IMR-90 (cell line): ENCODE results near the gene CIT. TPM values are rescaled to one million over a fixed set of nuclear protein-coding genes. Genes with fewer than 3 reads are reported as not detected.

Source experiments
- ATAC-seq: fragments of 200-7000 bp; cut with Tn5 transposase; 2 replicates; pipeline ENCODE4 v1.9.1; 2020; ENCODE audit warnings: low read depth, mild to moderate bottlenecking, moderate library complexity
- BruUV-seq: library from RNA; stranded (reverse); fragments of 400-500 nt; replicated peaks from 2 replicates; lab custom pipeline; 2021; lab: Mats Ljungman, UMichigan
- CTCF ChIA-PET: fragments of 300-600 bp; formaldehyde crosslinking; extraction: SDS; loops from one replicate; lab custom pipeline; 2021; ENCODE audit warnings: antibody characterized with exemption; lab: Yijun Ruan, JAX
- POLR2A ChIA-PET: fragments of 300-600 bp; sonication (Branson Sonifier 250); formaldehyde crosslinking; loops from one replicate; lab custom pipeline; 2022; ENCODE audit warnings: antibody characterized with exemption; ENCODE audit not compliant: unreplicated experiment; lab: Charles Lee
- DNase-seq: peaks from one replicate; pipeline ENCODE4 v3.0.0; 2013
- H2AFZ ChIP-seq: replicated peaks from 2 replicates; pipeline ENCODE3; 2013; ENCODE audit warnings: low read length, mild to moderate bottlenecking; ENCODE audit not compliant: poor library complexity
- H2AK5ac ChIP-seq: 2 replicates; pipeline ENCODE4 v1.6.1; 2013; ENCODE audit warnings: low read depth, low read length, inconsistent platforms
- H2AK9ac ChIP-seq: replicated peaks from 2 replicates; pipeline ENCODE3; 2013; ENCODE audit warnings: mild to moderate bottlenecking, low read depth, low read length, moderate library complexity; ENCODE audit not compliant: poor library complexity
- H2BK120ac ChIP-seq: 2 replicates; pipeline ENCODE4 v1.6.1; 2013; ENCODE audit warnings: low read depth, low read length, inconsistent platforms
- H2BK15ac ChIP-seq: 3 replicates; pipeline ENCODE4 v1.6.1; 2013; ENCODE audit warnings: low read depth, low read length, inconsistent platforms
- H2BK20ac ChIP-seq: 2 replicates; pipeline ENCODE4 v1.6.1; 2013; ENCODE audit warnings: low read depth, mild to moderate bottlenecking, inconsistent platforms, low read length, moderate library complexity
- H2BK5ac ChIP-seq: 2 replicates; pipeline ENCODE4 v1.6.1; 2013; ENCODE audit warnings: mild to moderate bottlenecking, low read depth, low read length, inconsistent platforms; ENCODE audit not compliant: poor library complexity, severe bottlenecking
- H3K14ac ChIP-seq: replicated peaks from 2 replicates; pipeline ENCODE4 v1.6.1; 2013; ENCODE audit warnings: low read depth, low read length, inconsistent platforms
- H3K18ac ChIP-seq: 2 replicates; pipeline ENCODE4 v1.6.1; 2013; ENCODE audit warnings: low read depth, low read length, control low read depth
- H3K23ac ChIP-seq: 2 replicates; pipeline ENCODE4 v1.6.1; 2013; ENCODE audit warnings: low read depth, low read length, inconsistent platforms
- H3K27ac ChIP-seq: 2 replicates; pipeline ENCODE4 v1.5.1; 2013; ENCODE audit warnings: mild to moderate bottlenecking, control low read depth, low read length; ENCODE audit not compliant: insufficient read depth
- H3K27me3 ChIP-seq: 2 replicates; pipeline ENCODE4 v1.6.1; 2013; ENCODE audit warnings: low read length; ENCODE audit not compliant: control insufficient read depth, insufficient read depth
- H3K36me3 ChIP-seq: 2 replicates; pipeline ENCODE4 v1.6.1; 2013; ENCODE audit warnings: low read length, mixed read lengths; ENCODE audit not compliant: control insufficient read depth, insufficient read depth
- H3K4ac ChIP-seq: 2 replicates; pipeline ENCODE4 v1.6.1; 2013; ENCODE audit warnings: low read depth, low read length, inconsistent platforms
- H3K4me1 ChIP-seq: 2 replicates; pipeline ENCODE4 v1.6.1; 2013; ENCODE audit warnings: low read length, mixed read lengths; ENCODE audit not compliant: control insufficient read depth, insufficient read depth
- H3K4me2 ChIP-seq: 2 replicates; pipeline ENCODE4 v1.6.1; 2013; ENCODE audit warnings: low read depth, mild to moderate bottlenecking, control low read depth, low read length, moderate library complexity
- H3K4me3 ChIP-seq: 2 replicates; pipeline ENCODE4 v1.5.1; 2013; ENCODE audit warnings: low read depth, mild to moderate bottlenecking, control low read depth, low read length, moderate library complexity; ENCODE audit not compliant: insufficient read depth
- H3K56ac ChIP-seq: 2 replicates; pipeline ENCODE4 v1.6.1; 2013; ENCODE audit warnings: low read length, inconsistent platforms; ENCODE audit not compliant: insufficient read depth; ENCODE audit errors: extremely low read depth
- H3K79me1 ChIP-seq, 2 experiments: 2 replicates each; pipeline ENCODE4 v1.6.1; 2013; ENCODE audit warnings: low read length in 2 of 2, inconsistent platforms in 1 of 2, low read depth in 1 of 2
- H3K9ac ChIP-seq: 2 replicates; pipeline ENCODE4 v1.6.1; 2013; ENCODE audit warnings: low read depth, low read length, control low read depth
- H3K9me1 ChIP-seq: 2 replicates; pipeline ENCODE4 v1.6.1; 2013; ENCODE audit warnings: low read length, inconsistent platforms; ENCODE audit not compliant: insufficient read depth
- H3K9me3 ChIP-seq: 2 replicates; pipeline ENCODE4 v1.6.1; 2013; ENCODE audit warnings: low read length; ENCODE audit not compliant: control insufficient read depth, insufficient read depth
- H4K20me1 ChIP-seq: 2 replicates; pipeline ENCODE4 v1.6.1; 2013; ENCODE audit warnings: low read length, inconsistent platforms; ENCODE audit not compliant: insufficient read depth
- H4K5ac ChIP-seq: 2 replicates; pipeline ENCODE4 v1.6.1; 2013; ENCODE audit warnings: mild to moderate bottlenecking, low read depth, low read length, control low read depth
- H4K8ac ChIP-seq, 2 experiments: 2 replicates each; pipeline ENCODE4 v1.6.1; 2013; ENCODE audit warnings: low read depth in 2 of 2, low read length in 2 of 2, control low read depth in 1 of 2, inconsistent platforms in 1 of 2
- H4K91ac ChIP-seq: 2 replicates; pipeline ENCODE4 v1.6.1; 2013; ENCODE audit warnings: low read depth, low read length, inconsistent platforms; ENCODE audit not compliant: insufficient read depth
- BHLHE40 ChIP-seq: fragments of 150-350 bp; IDR thresholded peaks from 2 replicates; pipeline ENCODE4 v1.6.1; 2016; ENCODE audit warnings: mild to moderate bottlenecking, low read depth, low read length
- CEBPB ChIP-seq: IDR thresholded peaks from 2 replicates; pipeline ENCODE4 v1.6.1; 2012; ENCODE audit warnings: low read depth, low read length, improper control_type of control experiment
- CHD1 ChIP-seq: IDR thresholded peaks from 2 replicates; pipeline ENCODE4 v1.6.1; 2012; ENCODE audit warnings: low read depth, low read length, improper control_type of control experiment
- FOS ChIP-seq: fragments of 150-350 bp; IDR thresholded peaks from 2 replicates; pipeline ENCODE4 v1.6.1; 2016; ENCODE audit warnings: low read depth, low read length
- MAFK ChIP-seq: IDR thresholded peaks from 2 replicates; pipeline ENCODE4 v1.6.1; 2012; ENCODE audit warnings: low read depth, low read length, improper control_type of control experiment
- MAZ ChIP-seq: IDR thresholded peaks from 2 replicates; pipeline ENCODE4 v1.6.1; 2012; ENCODE audit warnings: low read depth, mild to moderate bottlenecking, low read length, improper control_type of control experiment, moderate library complexity, borderline replicate concordance
- MXI1 ChIP-seq: IDR thresholded peaks from 2 replicates; pipeline ENCODE4 v1.6.1; 2012; ENCODE audit warnings: low read depth, mild to moderate bottlenecking, low read length, moderate library complexity, borderline replicate concordance
- NFE2L2 ChIP-seq: fragments of 150-350 bp; IDR thresholded peaks from 2 replicates; pipeline ENCODE4 v1.6.1; 2016; ENCODE audit warnings: low read depth, mild to moderate bottlenecking, low read length
- RAD21 ChIP-seq: IDR thresholded peaks from 2 replicates; pipeline ENCODE4 v1.6.1; 2012; ENCODE audit warnings: low read length, improper control_type of control experiment
- RCOR1 ChIP-seq: IDR thresholded peaks from 2 replicates; pipeline ENCODE4 v1.6.1; 2012; ENCODE audit warnings: mild to moderate bottlenecking, low read length, improper control_type of control experiment; ENCODE audit not compliant: insufficient replicate concordance
- WGBS, 2 experiments: methylation state at CpG; one replicate each; pipeline versions ENCODE4 v1.1.5 to v1.1.7; 2013; ENCODE audit warnings: missing lambda C conversion rate in 2 of 2; ENCODE audit not compliant: insufficient read length in 1 of 2; ENCODE audit errors: extremely low coverage in 2 of 2; 5-methylcytosine and 5-hydroxymethylcytosine counted together
- dilution Hi-C: fragments of 300-500 bp; cut with HindIII; formaldehyde crosslinking; loops from one replicate; pipeline ENCODE4 v1.14.3; 2018; ENCODE audit warnings: low sequenced_read_pairs; ENCODE audit not compliant: unreplicated experiment
- in situ Hi-C: fragments of 300-500 bp; cut with MboI; formaldehyde crosslinking; loops from 3 replicates; pipeline ENCODE4 v1.14.3; 2019; ENCODE audit warnings: low sequenced_read_pairs, inconsistent platforms, mixed read lengths
- intact Hi-C: fragments of 100-400 bp; cut with micrococcal nuclease; formaldehyde crosslinking; loops from 2 replicates; pipeline ENCODE4 v1.10.0; 2022
- polyA plus RNA-seq, 3 experiments: library from polyadenylated mRNA; depleted of rRNA; stranded (reverse); fragments of >200 nt; gene quantifications; 2 replicates each; pipeline ENCODE4 v1.2.3, GENCODE V29; 2012; ENCODE audit warnings: low replicate concordance in 1 of 3
- total RNA-seq: library from RNA; depleted of rRNA; stranded (reverse); fragments of >200 nt; gene quantifications from 2 replicates; pipeline ENCODE4 v1.2.3, GENCODE V29; 2012
- TF ChIP-seq, protein P1 (sequence below): fragments of 150-350 bp; IDR thresholded peaks from 2 replicates; pipeline ENCODE4 v1.6.1; 2016; ENCODE audit warnings: low read depth, mild to moderate bottlenecking, low read length, moderate library complexity, borderline replicate concordance
- TF ChIP-seq, protein P2 (sequence below): fragments of 150-350 bp; IDR thresholded peaks from 2 replicates; pipeline ENCODE4 v1.6.1; 2017; ENCODE audit warnings: mild to moderate bottlenecking, antibody characterized with exemption, low read length, low read depth
- TF ChIP-seq, protein P3 (sequence below): conservative IDR thresholded peaks from 2 replicates; pipeline ENCODE4 v1.5.1; 2012; ENCODE audit warnings: mild to moderate bottlenecking, low read depth, low read length, improper control_type of control experiment

CIT gene
- total and polyA plus RNA-seq, 2 of the 4 experiments (the other 2 are of a cell fraction): 13.1 to 21.0 TPM

DNA sequence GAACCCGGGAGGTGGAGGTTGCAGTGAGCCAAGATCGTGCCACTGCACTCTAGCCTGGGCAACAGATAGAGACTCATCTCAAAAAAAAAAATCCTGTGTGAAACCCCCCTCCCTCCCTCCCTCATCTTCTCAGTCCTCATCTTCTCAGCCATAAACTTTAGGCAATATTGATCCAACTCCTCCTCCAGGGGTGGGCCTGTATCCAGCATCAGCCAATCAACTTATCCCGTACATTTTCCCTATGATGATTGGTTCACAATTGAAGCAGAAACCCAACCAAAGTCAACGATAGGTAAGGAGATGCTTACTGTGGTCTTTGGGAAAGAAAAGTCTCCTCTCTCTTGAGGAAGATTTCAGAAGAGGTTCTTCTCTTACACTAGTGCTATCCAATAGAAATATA, 33.5 kb upstream of the CIT start:
- no TSS peak for BruUV-seq
- POLR2A ChIA-PET: interaction anchor here (0.6 kb wide), 1 partner anchor 14 kb away, joined by 23 read pairs; no protein-coding TSS in a partner anchor
- in situ Hi-C loops: no loop called here

More for the DNA sequence above, 33.5 kb upstream of the CIT start:
- CTCF ChIA-PET: no interaction called here
- Histone ChIP-seq H2AK5ac (no peak overlapping the region), H4K8ac (no peak overlapping the region), H2BK5ac (no peak overlapping the region), H3K4me3 (no peak overlapping the region), H4K20me1 (no peaks in the 10 kb centered on the region), H4K91ac (no peak overlapping the region), H4K5ac (no peak overlapping the region), H2BK120ac (no peak overlapping the region), H3K18ac (no peak overlapping the region), H2AFZ (no peak overlapping the region), H3K56ac (no peak overlapping the region), H3K9me3 (no peaks in the 10 kb centered on the region), H3K4me2 (no peak overlapping the region), H2BK15ac (no peak overlapping the region), H3K9me1 (no peaks in the 10 kb centered on the region; the same call in 1 of the 2 replicates), H3K23ac (no peak overlapping the region), H3K36me3 (no peaks in the 10 kb centered on the region), H3K4ac (no peak overlapping the region), H2AK9ac (no peak overlapping the region), H3K9ac (no peak overlapping the region), H3K79me1 (no peaks in the 10 kb centered on the region), H3K14ac (no peak overlapping the region), H2BK20ac (no peak overlapping the region), H3K27ac (no peak overlapping the region), H3K27me3 (peaks cover 2% of the 10 kb centered on the region; the same call in 1 of the 2 replicates), H3K4me1 (no peaks in the 10 kb centered on the region)
- ATAC-seq (no peak), DNase-seq (no peak)
- intact Hi-C loops (no loop called here), dilution Hi-C loops (no loop called here)
- TF ChIP-seq, protein P1, sequence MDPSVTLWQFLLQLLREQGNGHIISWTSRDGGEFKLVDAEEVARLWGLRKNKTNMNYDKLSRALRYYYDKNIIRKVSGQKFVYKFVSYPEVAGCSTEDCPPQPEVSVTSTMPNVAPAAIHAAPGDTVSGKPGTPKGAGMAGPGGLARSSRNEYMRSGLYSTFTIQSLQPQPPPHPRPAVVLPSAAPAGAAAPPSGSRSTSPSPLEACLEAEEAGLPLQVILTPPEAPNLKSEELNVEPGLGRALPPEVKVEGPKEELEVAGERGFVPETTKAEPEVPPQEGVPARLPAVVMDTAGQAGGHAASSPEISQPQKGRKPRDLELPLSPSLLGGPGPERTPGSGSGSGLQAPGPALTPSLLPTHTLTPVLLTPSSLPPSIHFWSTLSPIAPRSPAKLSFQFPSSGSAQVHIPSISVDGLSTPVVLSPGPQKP: no peak
- no peak for TF ChIP-seq FOS
- TF ChIP-seq NFE2L2: no peak
- no peak for TF ChIP-seq CEBPB
- TF ChIP-seq MXI1: no peak
- TF ChIP-seq MAZ: no peak
- no peak for TF ChIP-seq RCOR1
- TF ChIP-seq, protein P2, sequence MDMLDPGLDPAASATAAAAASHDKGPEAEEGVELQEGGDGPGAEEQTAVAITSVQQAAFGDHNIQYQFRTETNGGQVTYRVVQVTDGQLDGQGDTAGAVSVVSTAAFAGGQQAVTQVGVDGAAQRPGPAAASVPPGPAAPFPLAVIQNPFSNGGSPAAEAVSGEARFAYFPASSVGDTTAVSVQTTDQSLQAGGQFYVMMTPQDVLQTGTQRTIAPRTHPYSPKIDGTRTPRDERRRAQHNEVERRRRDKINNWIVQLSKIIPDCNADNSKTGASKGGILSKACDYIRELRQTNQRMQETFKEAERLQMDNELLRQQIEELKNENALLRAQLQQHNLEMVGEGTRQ: no peak
- TF ChIP-seq, protein P3, sequence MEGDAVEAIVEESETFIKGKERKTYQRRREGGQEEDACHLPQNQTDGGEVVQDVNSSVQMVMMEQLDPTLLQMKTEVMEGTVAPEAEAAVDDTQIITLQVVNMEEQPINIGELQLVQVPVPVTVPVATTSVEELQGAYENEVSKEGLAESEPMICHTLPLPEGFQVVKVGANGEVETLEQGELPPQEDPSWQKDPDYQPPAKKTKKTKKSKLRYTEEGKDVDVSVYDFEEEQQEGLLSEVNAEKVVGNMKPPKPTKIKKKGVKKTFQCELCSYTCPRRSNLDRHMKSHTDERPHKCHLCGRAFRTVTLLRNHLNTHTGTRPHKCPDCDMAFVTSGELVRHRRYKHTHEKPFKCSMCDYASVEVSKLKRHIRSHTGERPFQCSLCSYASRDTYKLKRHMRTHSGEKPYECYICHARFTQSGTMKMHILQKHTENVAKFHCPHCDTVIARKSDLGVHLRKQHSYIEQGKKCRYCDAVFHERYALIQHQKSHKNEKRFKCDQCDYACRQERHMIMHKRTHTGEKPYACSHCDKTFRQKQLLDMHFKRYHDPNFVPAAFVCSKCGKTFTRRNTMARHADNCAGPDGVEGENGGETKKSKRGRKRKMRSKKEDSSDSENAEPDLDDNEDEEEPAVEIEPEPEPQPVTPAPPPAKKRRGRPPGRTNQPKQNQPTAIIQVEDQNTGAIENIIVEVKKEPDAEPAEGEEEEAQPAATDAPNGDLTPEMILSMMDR: no peak
- TF ChIP-seq CHD1: no peak
- no peak for TF ChIP-seq BHLHE40
- no peak for TF ChIP-seq RAD21
- TF ChIP-seq MAFK: no peak
- no CpG with 5 or more reads among the region's 4 CpGs for WGBS, 2 experiments
